CD14-positive monocyte (primary cell): ENCODE measurements around the gene SMPD3. TPM values are rescaled to one million over a fixed set of nuclear protein-coding genes. Genes with fewer than 3 reads are reported as not detected.
A peak's percentile ranks its signal among the peaks of the same experiment; 100 is the strongest.

Experiments
- DNase-seq, 3 donors: peaks; one replicate each; pipeline ENCODE4 v3.0.0-alpha.2; 2011 to 2022
- H2AFZ ChIP-seq: 2 replicates; pipeline ENCODE4 v1.6.0; 2012; ENCODE audit warnings: mild to moderate bottlenecking, low read depth, low read length, inconsistent platforms; ENCODE audit not compliant: insufficient read depth, poor library complexity, severe bottlenecking
- H3K27ac ChIP-seq, 2 donors: 1 replicate in 1 of 2; 2 replicates in 1 of 2; pipeline ENCODE4 v1.5.1; 2012 to 2013; ENCODE audit warnings: low read length in 2 of 2, control low read depth in 1 of 2, inconsistent platforms in 1 of 2, low read depth in 1 of 2, mild to moderate bottlenecking in 1 of 2
- H3K27me3 ChIP-seq, 2 donors: one replicate each; pipeline versions ENCODE4 v1.6.0 to v1.6.1; 2011 to 2013; ENCODE audit warnings: low read length in 2 of 2; ENCODE audit not compliant: control insufficient read depth in 2 of 2, insufficient read depth in 2 of 2
- H3K36me3 ChIP-seq, 2 donors: replicated peaks in 1 of 2; 1 replicate in 1 of 2; 2 replicates in 1 of 2; pipeline versions ENCODE4 v1.5.1 to v1.6.1; 2012 to 2013; ENCODE audit warnings: low read length in 2 of 2, control low read depth in 1 of 2, inconsistent platforms in 1 of 2, mild to moderate bottlenecking in 1 of 2; ENCODE audit not compliant: insufficient read depth in 2 of 2, control insufficient read depth in 1 of 2
- H3K4me1 ChIP-seq, 2 donors: 1 replicate in 1 of 2; 2 replicates in 1 of 2; pipeline versions ENCODE4 v1.5.1 to v1.6.1; 2012 to 2013; ENCODE audit warnings: low read length in 2 of 2, control low read depth in 1 of 2, inconsistent platforms in 1 of 2, mild to moderate bottlenecking in 1 of 2, moderate library complexity in 1 of 2; ENCODE audit not compliant: insufficient read depth in 2 of 2, control insufficient read depth in 1 of 2
- H3K4me2 ChIP-seq: replicated peaks from 2 replicates; pipeline ENCODE3; 2012; ENCODE audit warnings: low read length, moderate library complexity, mild to moderate bottlenecking; ENCODE audit not compliant: poor library complexity, severe bottlenecking; ENCODE audit errors: extremely low read depth
- H3K4me3 ChIP-seq, 3 experiments: fragments of 200-600 bp in 1 of 3; sonication (generic) in 1 of 3; replicated peaks in 1 of 3; 1 replicate in 2 of 3; 2 replicates in 1 of 3; pipeline ENCODE4 v1.5.1; 2011 to 2013; ENCODE audit warnings: low read length in 3 of 3, mild to moderate bottlenecking in 3 of 3, control low read depth in 2 of 3, low read depth in 2 of 3, inconsistent platforms in 1 of 3, moderate library complexity in 1 of 3
- H3K79me2 ChIP-seq: 2 replicates; pipeline ENCODE4 v1.6.0; 2012; ENCODE audit warnings: mild to moderate bottlenecking, control low read depth, inconsistent platforms, low read length, moderate library complexity; ENCODE audit not compliant: insufficient read depth
- H3K9ac ChIP-seq: 2 replicates; pipeline ENCODE4 v1.6.0; 2017; ENCODE audit warnings: low read length, mild to moderate bottlenecking; ENCODE audit not compliant: insufficient read depth, poor library complexity, severe bottlenecking
- H3K9me3 ChIP-seq, 2 donors: replicated peaks in 1 of 2; 1 replicate in 1 of 2; 2 replicates in 1 of 2; pipeline versions ENCODE4 v1.5.1 to v1.6.1; 2012 to 2013; ENCODE audit warnings: low read length in 2 of 2, control low read depth in 1 of 2; ENCODE audit not compliant: control insufficient read depth in 1 of 2, insufficient read depth in 1 of 2
- H4K20me1 ChIP-seq: 2 replicates; pipeline ENCODE4 v1.6.0; 2012; ENCODE audit warnings: mild to moderate bottlenecking, low read length, control low read depth, moderate library complexity; ENCODE audit not compliant: insufficient read depth
- H3K27ac Mint-ChIP-seq, 7 donors: one replicate each; pipeline ENCODE4 v1.8.0; 2020; ENCODE audit warnings: mild to moderate bottlenecking in 7 of 7, mixed read lengths in 7 of 7, moderate library complexity in 6 of 7, inconsistent platforms in 2 of 7
- H3K27me3 Mint-ChIP-seq, 3 donors: one replicate each; pipeline ENCODE4 v1.8.0; 2021 to 2022; ENCODE audit warnings: low read depth in 3 of 3, mild to moderate bottlenecking in 3 of 3, mixed read lengths in 3 of 3, moderate library complexity in 3 of 3, inconsistent platforms in 1 of 3
- H3K36me3 Mint-ChIP-seq, 2 donors: one replicate each; pipeline ENCODE4 v1.8.0; 2020; ENCODE audit warnings: mixed read lengths in 2 of 2, inconsistent platforms in 1 of 2, mild to moderate bottlenecking in 1 of 2
- H3K4me1 Mint-ChIP-seq: one replicate; pipeline ENCODE4 v1.8.0; 2020; ENCODE audit warnings: mild to moderate bottlenecking, mixed read lengths
- H3K4me3 Mint-ChIP-seq, 2 donors: one replicate each; pipeline ENCODE4 v1.8.0; 2020; ENCODE audit warnings: mild to moderate bottlenecking in 2 of 2, mixed read lengths in 2 of 2, moderate library complexity in 1 of 2
- H3K9me3 Mint-ChIP-seq, 7 donors: one replicate each; pipeline ENCODE4 v1.8.0; 2020 to 2022; ENCODE audit warnings: mixed read lengths in 7 of 7, mild to moderate bottlenecking in 6 of 7, moderate library complexity in 6 of 7, inconsistent platforms in 2 of 7
- CTCF ChIP-seq: fragments of 200-600 bp; IDR thresholded peaks from one replicate; pipeline ENCODE4 v1.8.0; 2022; ENCODE audit warnings: antibody characterized with exemption, mild to moderate bottlenecking
- WGBS: methylation state at CpG from one replicate; pipeline ENCODE4 v1.1.5; 2013; ENCODE audit warnings: missing lambda C conversion rate; ENCODE audit not compliant: insufficient coverage; 5-methylcytosine and 5-hydroxymethylcytosine counted together
- intact Hi-C, 2 donors: fragments of 100-400 bp; cut with micrococcal nuclease; formaldehyde crosslinking; loops; one replicate each; pipeline versions ENCODE4 v1.15.0 to v1.15.1; 2023
- polyA plus RNA-seq, 3 donors: library from polyadenylated mRNA; depleted of rRNA in 1 of 3; unstranded in 2 of 3; stranded (reverse) in 1 of 3; fragments of 300-500 nt in 2 of 3; fragments of >200 nt in 1 of 3; fragmentation: Illumina TruSeq in 2 of 3; gene quantifications; 1 replicate in 2 of 3; 2 replicates in 1 of 3; pipeline ENCODE4 v1.2.3, GENCODE V29; 2012 to 2021

SMPD3 gene
- polyA plus RNA-seq, 3 donors = 0.40 to 1.1 (median 0.51) TPM

- Mint-ChIP-seq H3K27me3 (peaks cover 0 to 3% (median 3%) of the 10 kb centered on the region in 3 donors), H3K4me1 (peaks cover 3% of the 10 kb centered on the region), H3K36me3 (no peaks in the 10 kb centered on the region), H3K9me3 (peaks cover 0 to 2% (median 0%) of the 10 kb centered on the region in 7 donors), H3K4me3 (no peak overlapping the region), H3K27ac (peak overlapping the region in 1 of 7 donors; percentile 4)
- Histone ChIP-seq H3K9me3 (peaks cover 0 to 7% of the 10 kb centered on the region in 2 donors), H3K9ac (no peak overlapping the region), H3K4me2 (no peak overlapping the region), H4K20me1 (no peaks in the 10 kb centered on the region), H3K27ac (no peak overlapping the region), H3K79me2 (no peaks in the 10 kb centered on the region), H3K4me3 (no peak overlapping the region), H3K27me3 (no peaks in the 10 kb centered on the region), H2AFZ (no peak overlapping the region), H3K4me1 (peaks cover under 1 to 4% of the 10 kb centered on the region in 2 donors), H3K36me3 (no peaks in the 10 kb centered on the region)
- no peak for DNase-seq
- no peak for TF ChIP-seq CTCF
- WGBS = 93% methylated on average over 4 of the region's 5 CpGs
- intact Hi-C loops = no loop called here
Measured at GRCh38 chr16:68493412-68494070, 45.2 kb upstream of the SMPD3 start.

- no peaks in the 10 kb centered on the region for H3K4me1 ChIP-seq
- no peaks in the 10 kb centered on the region for H4K20me1 ChIP-seq
- TF ChIP-seq CTCF = no peak
- peaks cover 0 to 7% of the 10 kb centered on the region in 2 donors for H3K9me3 ChIP-seq
- Mint-ChIP-seq H3K27ac (no peak overlapping the region), H3K4me1 (peaks cover 2% of the 10 kb centered on the region), H3K27me3 (peaks cover 0 to 3% (median 2%) of the 10 kb centered on the region in 3 donors), H3K4me3 (no peak overlapping the region), H3K9me3 (peaks cover 0 to 2% (median 0%) of the 10 kb centered on the region in 7 donors), H3K36me3 (no peaks in the 10 kb centered on the region)
- WGBS = 92% methylated on average over 4 of the region's 6 CpGs
- H3K79me2 ChIP-seq = no peaks in the 10 kb centered on the region
- no peak overlapping the region for H3K4me2 ChIP-seq
- no peak for DNase-seq
- H3K27ac ChIP-seq = no peak overlapping the region
- no peak overlapping the region for H2AFZ ChIP-seq
- no peak overlapping the region for H3K4me3 ChIP-seq
- intact Hi-C loops = no loop called here
- no peaks in the 10 kb centered on the region for H3K27me3 ChIP-seq
- H3K36me3 ChIP-seq = no peaks in the 10 kb centered on the region
- no peak overlapping the region for H3K9ac ChIP-seq
Measured at GRCh38 chr16:68492543-68493411, 44.5 kb upstream of the SMPD3 start.
